K562 (cell line): ENCODE results near the gene ACVR1C. TPM values are rescaled to one million over a fixed set of nuclear protein-coding genes. Genes with fewer than 3 reads are reported as not detected.

Experiments used
- ATAC-seq: fragments of 200-7000 bp; cut with Tn5 transposase; 3 replicates; pipeline ENCODE4 v1.9.1; 2020; ENCODE audit warnings: moderate library complexity
- BruUV-seq: library from RNA; stranded (reverse); fragments of 400-500 nt; replicated peaks from 2 replicates; lab custom pipeline; 2021; lab: Mats Ljungman, UMichigan
- CTCF ChIA-PET: fragments of 300-600 bp; formaldehyde crosslinking; extraction: SDS; loops from one replicate; lab custom pipeline; 2021; ENCODE audit warnings: low intra/inter-chr PET ratio; lab: Yijun Ruan, JAX
- POLR2A ChIA-PET: fragments of 300-600, 350-650 bp; sonication (Branson Sonifier 250); formaldehyde crosslinking; extraction: SDS; loops from one replicate; lab custom pipeline; 2021; ENCODE audit warnings: antibody characterized with exemption, inconsistent platforms; lab: Yijun Ruan, JAX
- DNase-seq, 4 experiments: peaks; one replicate each; pipeline versions ENCODE4 v3.0.0 to v3.0.0-alpha.2; 2011 to 2018; ENCODE audit warnings: low spot score in 3 of 4, mixed read lengths in 3 of 4; ENCODE audit errors: extremely low read depth in 1 of 4
- FAIRE-seq: peaks from 2 replicates; lab custom pipeline; 2011; peaks lifted over from hg19 to GRCh38; lab: Jason Lieb, UNC
- H2AFZ ChIP-seq: 2 replicates; pipeline ENCODE4 v1.6.0; 2011; ENCODE audit warnings: low read depth, low read length, control low read depth, inconsistent platforms
- H3K27ac ChIP-seq: fragments of 200-600 bp; 3 replicates; pipeline ENCODE4 v1.8.0; 2011; ENCODE audit warnings: low read depth, mild to moderate bottlenecking, control low read depth, inconsistent platforms, low read length, moderate library complexity, mixed read lengths; ENCODE audit errors: extremely low read depth
- H3K27me3 ChIP-seq, 2 experiments: fragments of 300-600 bp in 1 of 2; 2 replicates in 1 of 2; 3 replicates in 1 of 2; pipeline versions ENCODE4 v1.6.0 to v1.8.0; 2011; ENCODE audit warnings: inconsistent platforms in 2 of 2, low read length in 2 of 2, mild to moderate bottlenecking in 1 of 2, mixed read lengths in 1 of 2, moderate library complexity in 1 of 2; ENCODE audit not compliant: control insufficient read depth in 2 of 2, insufficient read depth in 2 of 2
- H3K36me3 ChIP-seq: fragments of 300-600 bp; 3 replicates; pipeline ENCODE4 v1.8.0; 2011; ENCODE audit warnings: mild to moderate bottlenecking, low read length, inconsistent platforms; ENCODE audit not compliant: control insufficient read depth, insufficient read depth
- H3K4me1 ChIP-seq, 2 experiments: fragments of 200-600 bp in 1 of 2; replicated peaks in 1 of 2; 2 replicates in 1 of 2; 3 replicates in 1 of 2; pipeline versions ENCODE4 v1.5.1 to v1.8.0; 2011; ENCODE audit warnings: inconsistent platforms in 2 of 2, low read length in 2 of 2, mild to moderate bottlenecking in 1 of 2, mixed read lengths in 1 of 2, moderate library complexity in 1 of 2; ENCODE audit not compliant: control insufficient read depth in 2 of 2, insufficient read depth in 2 of 2
- H3K4me2 ChIP-seq: 2 replicates; pipeline ENCODE4 v1.6.1; 2011; ENCODE audit warnings: low read length, control low read depth, inconsistent platforms, mixed read lengths; ENCODE audit not compliant: insufficient read depth
- H3K4me3 ChIP-seq: fragments of 200-600 bp; sonication (generic), shearing (Covaris generic); 2 replicates; pipeline ENCODE4 v1.5.1; 2016; ENCODE audit warnings: control low read depth, inconsistent platforms
- H3K79me2 ChIP-seq: fragments of 200-600 bp; 3 replicates; pipeline ENCODE4 v1.8.0; 2011; ENCODE audit warnings: low read length, inconsistent platforms; ENCODE audit not compliant: control insufficient read depth, insufficient read depth
- H3K9ac ChIP-seq, 2 experiments: 2 replicates each; pipeline versions ENCODE4 v1.6.0 to v1.6.1; 2011; ENCODE audit warnings: low read depth in 2 of 2, low read length in 2 of 2, control low read depth in 1 of 2, inconsistent platforms in 1 of 2, mild to moderate bottlenecking in 1 of 2, mixed read lengths in 1 of 2; ENCODE audit not compliant: insufficient read depth in 1 of 2
- H3K9me1 ChIP-seq: one replicate; pipeline ENCODE4 v1.6.0; 2011; ENCODE audit warnings: inconsistent platforms, mild to moderate bottlenecking, low read length, moderate library complexity; ENCODE audit not compliant: control insufficient read depth, insufficient read depth
- H3K9me3 ChIP-seq: replicated peaks from 2 replicates; pipeline ENCODE4 v1.5.1; 2011; ENCODE audit warnings: low read depth, low read length, inconsistent platforms; ENCODE audit not compliant: control insufficient read depth, insufficient read depth
- H4K20me1 ChIP-seq: replicated peaks from 2 replicates; pipeline ENCODE4 v1.6.1; 2011; ENCODE audit warnings: low read length, inconsistent platforms, mixed read lengths; ENCODE audit not compliant: control insufficient read depth, insufficient read depth
- BHLHE40 ChIP-seq: IDR thresholded peaks from 2 replicates; pipeline ENCODE4 v1.6.1; 2011; ENCODE audit warnings: low read length, improper control_type of control experiment
- ETV6 ChIP-seq, 3 experiments: fragments of 150-350 bp in 1 of 3; sonication (generic) in 1 of 3; formaldehyde crosslinking in 1 of 3; IDR thresholded peaks; 2 replicates each; pipeline versions ENCODE4 v1.6.1 to v1.8.0; 2014 to 2022; ENCODE audit warnings: borderline replicate concordance in 2 of 3, low read depth in 2 of 3, antibody characterized with exemption in 1 of 3, low read length in 1 of 3, mild to moderate bottlenecking in 1 of 3, missing genetic modification reagents in 1 of 3
- JUND ChIP-seq, 2 experiments: IDR thresholded peaks; 2 replicates in 1 of 2; 3 replicates in 1 of 2; pipeline ENCODE4 v1.6.1; 2011; ENCODE audit warnings: borderline replicate concordance in 2 of 2, low read depth in 2 of 2, low read length in 2 of 2, improper control_type of control experiment in 1 of 2, missing biosample characterization in 1 of 2, missing genetic modification characterization in 1 of 2, missing genetic modification reagents in 1 of 2
- PHF8 ChIP-seq: fragments of 200-600 bp; sonication (generic); IDR thresholded peaks from 2 replicates; pipeline ENCODE4 v1.6.1; 2012; ENCODE audit warnings: mixed run types, mild to moderate bottlenecking, inconsistent platforms, low read length, moderate library complexity, borderline replicate concordance
- ZKSCAN1 ChIP-seq: fragments of 150-350 bp; IDR thresholded peaks from 2 replicates; pipeline ENCODE4 v1.6.1; 2016; ENCODE audit warnings: low read depth, low read length
- WGBS: fragments of 100-300 bp; shearing (Covaris generic); methylation state at CpG from one replicate; pipeline ENCODE4 v1.1.6; 2016; ENCODE audit warnings: low coverage, mixed read lengths; ENCODE audit not compliant: insufficient coverage; ENCODE audit errors: missing lambda C conversion rate; 5-methylcytosine and 5-hydroxymethylcytosine counted together
- in situ Hi-C: fragments of 300-500 bp; cut with MboI; formaldehyde crosslinking; loops from 4 replicates; pipeline ENCODE4 v1.15.0; 2018; ENCODE audit warnings: inconsistent platforms, mixed read lengths
- intact Hi-C: fragments of 100-400 bp; cut with micrococcal nuclease; formaldehyde crosslinking; loops from 2 replicates; pipeline ENCODE4 v1.14.2; 2022
- polyA plus RNA-seq, 8 experiments: library from polyadenylated mRNA; depleted of rRNA in 4 of 8; stranded (reverse) in 5 of 8; unstranded in 3 of 8; fragments of >200 nt; fragmentation: Nextera tagmentation in 2 of 8; fragmentation: Illumina TruSeq in 1 of 8; extraction: Ambion mirVana in 2 of 8; extraction: Trizol in 1 of 8; gene quantifications; 2 replicates each; pipeline versions ENCODE4 v1.2.1 to v1.2.3, GENCODE V29; 2011 to 2014; ENCODE audit warnings: inconsistent platforms in 1 of 8, missing spikeins in 1 of 8
- total RNA-seq, 7 experiments: library from RNA; depleted of rRNA in 6 of 7; stranded (reverse); fragments of >200 nt in 6 of 7; fragmentation: Illumina TruSeq in 2 of 7; extraction: Trizol in 2 of 7; gene quantifications; 2 replicates each; pipeline versions ENCODE4 v1.2.1 to v1.2.3, GENCODE V29; 2011 to 2021; ENCODE audit warnings: low replicate concordance in 1 of 7

The ACVR1C gene
- total and polyA plus RNA-seq, 9 of the 15 experiments (the other 6 are each of a cell fraction or from before 2014, with no cell fraction given), result 0.05 to 0.58 (median 0.28) TPM

- TF ChIP-seq JUND (IDR thresholded peaks at IDR 0.05; ENCODE audit: borderline replicate concordance, low read depth, low read length) (no peak), JUND (tag; IDR thresholded peaks at IDR 0.05; ENCODE audit: borderline replicate concordance, low read depth, low read length) (no peak), PHF8 (no peak)
- TF ChIP-seq, all 486 proteins: peak for 0
These were observed 33.7 kb upstream of the ACVR1C start (continued) for GRCh38 chr2:157662401-157662800.

GRCh38 chr2:157661776-157662175 is 33.1 kb upstream of the ACVR1C start:
- H2AFZ ChIP-seq, result no peak overlapping the region
- no peaks in the 10 kb centered on the region for H3K4me1 ChIP-seq
- intact Hi-C loops (no loop called here), in situ Hi-C loops (no loop called here)
- ChIA-PET POLR2A (no interaction called here), CTCF (no interaction called here)
- no peaks in the 10 kb centered on the region for H3K9me3 ChIP-seq
- no peak for TF ChIP-seq ETV6 (IDR thresholded peaks at IDR 0.05; ENCODE audit: borderline replicate concordance in 1 of 2, low read depth in 2 of 2, low read length in 1 of 2)
- TF ChIP-seq ETV6 (CRISPR knock-in tag; IDR thresholded peaks at IDR 0.05; ENCODE audit: borderline replicate concordance), result no peak
- TF ChIP-seq ZKSCAN1, result peak; percentile 67; the same call in 1 of the 2 replicates
- no peak for TF ChIP-seq BHLHE40
- H3K9ac ChIP-seq, result no peak overlapping the region
- no peaks in the 10 kb centered on the region for H3K9me1 ChIP-seq
- H4K20me1 ChIP-seq, result no peaks in the 10 kb centered on the region
- no peaks in the 10 kb centered on the region for H3K36me3 ChIP-seq
- H3K27me3 ChIP-seq, result peaks cover 0 to 8% of the 10 kb centered on the region in 2 experiments; a peak in 4 of 5 replicates
- no TSS peak for BruUV-seq
- H3K4me3 ChIP-seq, result no peak overlapping the region
- ATAC-seq (no peak), DNase-seq (no peak), FAIRE-seq (no peak)
- H3K4me2 ChIP-seq, result no peak overlapping the region
- WGBS, result 2% methylated on average over 4 of the region's 4 CpGs
- no peak overlapping the region for H3K27ac ChIP-seq
- no peaks in the 10 kb centered on the region for H3K79me2 ChIP-seq
